Measurements from ENCODE around the gene NUBPL.

Gene NUBPL

DNA sequence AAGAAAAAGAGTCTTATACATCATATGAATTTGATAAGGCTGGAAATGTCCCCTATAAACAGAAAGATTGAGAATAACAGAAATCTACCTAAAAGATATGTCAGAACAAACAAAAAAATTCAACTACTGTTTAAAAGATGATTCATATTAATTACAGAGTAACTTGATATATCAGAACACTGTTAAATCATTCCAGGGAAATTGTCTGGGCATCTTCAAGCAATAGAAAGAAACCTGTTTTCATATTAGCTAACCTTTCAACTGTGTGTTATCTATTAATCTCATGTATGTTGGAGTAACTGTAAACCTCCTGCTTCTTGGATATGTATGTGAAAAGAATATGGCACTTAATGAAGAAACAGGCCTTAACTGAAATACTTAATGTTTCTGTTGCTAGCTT is 96.7 kb downstream of the NUBPL start:
- TF ChIP-seq, protein P1, sequence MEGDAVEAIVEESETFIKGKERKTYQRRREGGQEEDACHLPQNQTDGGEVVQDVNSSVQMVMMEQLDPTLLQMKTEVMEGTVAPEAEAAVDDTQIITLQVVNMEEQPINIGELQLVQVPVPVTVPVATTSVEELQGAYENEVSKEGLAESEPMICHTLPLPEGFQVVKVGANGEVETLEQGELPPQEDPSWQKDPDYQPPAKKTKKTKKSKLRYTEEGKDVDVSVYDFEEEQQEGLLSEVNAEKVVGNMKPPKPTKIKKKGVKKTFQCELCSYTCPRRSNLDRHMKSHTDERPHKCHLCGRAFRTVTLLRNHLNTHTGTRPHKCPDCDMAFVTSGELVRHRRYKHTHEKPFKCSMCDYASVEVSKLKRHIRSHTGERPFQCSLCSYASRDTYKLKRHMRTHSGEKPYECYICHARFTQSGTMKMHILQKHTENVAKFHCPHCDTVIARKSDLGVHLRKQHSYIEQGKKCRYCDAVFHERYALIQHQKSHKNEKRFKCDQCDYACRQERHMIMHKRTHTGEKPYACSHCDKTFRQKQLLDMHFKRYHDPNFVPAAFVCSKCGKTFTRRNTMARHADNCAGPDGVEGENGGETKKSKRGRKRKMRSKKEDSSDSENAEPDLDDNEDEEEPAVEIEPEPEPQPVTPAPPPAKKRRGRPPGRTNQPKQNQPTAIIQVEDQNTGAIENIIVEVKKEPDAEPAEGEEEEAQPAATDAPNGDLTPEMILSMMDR (IDR thresholded peaks at IDR 0.05; ENCODE audit: borderline replicate concordance, control extremely low read depth, extremely low read depth, insufficient read depth, missing control alignments) = no peak
- in situ Hi-C loops (cut with MboI; ENCODE audit: low sequenced_read_pairs, unreplicated experiment) = no loop called here
- no peak for DNase-seq (ENCODE audit: low spot score)

DNA sequence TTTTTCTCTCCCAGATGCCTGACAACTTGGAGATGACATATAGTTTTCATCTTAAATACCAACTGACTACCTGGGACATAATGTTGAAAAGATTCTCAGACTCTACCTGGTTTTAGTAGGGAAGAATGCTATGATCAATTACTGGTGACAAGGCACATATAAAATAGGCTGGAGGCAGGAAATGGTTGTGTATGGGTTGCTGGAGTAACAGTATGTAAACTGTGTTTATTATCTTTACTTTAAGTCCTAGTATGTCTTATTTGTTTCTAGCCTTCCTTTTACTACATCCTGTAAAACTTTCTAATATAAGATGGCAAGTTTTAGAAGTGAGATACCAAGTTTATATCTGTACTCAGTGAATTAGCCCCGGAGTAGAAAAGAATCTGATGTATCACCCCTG is 98.1 kb downstream of the NUBPL start:
- in situ Hi-C loops (cut with MboI; ENCODE audit: low sequenced_read_pairs, unreplicated experiment) = no loop called here
- no peak for DNase-seq (ENCODE audit: low spot score)
- TF ChIP-seq, protein P1 (IDR thresholded peaks at IDR 0.05; ENCODE audit: borderline replicate concordance, control extremely low read depth, extremely low read depth, insufficient read depth, missing control alignments) = no peak

DNA sequence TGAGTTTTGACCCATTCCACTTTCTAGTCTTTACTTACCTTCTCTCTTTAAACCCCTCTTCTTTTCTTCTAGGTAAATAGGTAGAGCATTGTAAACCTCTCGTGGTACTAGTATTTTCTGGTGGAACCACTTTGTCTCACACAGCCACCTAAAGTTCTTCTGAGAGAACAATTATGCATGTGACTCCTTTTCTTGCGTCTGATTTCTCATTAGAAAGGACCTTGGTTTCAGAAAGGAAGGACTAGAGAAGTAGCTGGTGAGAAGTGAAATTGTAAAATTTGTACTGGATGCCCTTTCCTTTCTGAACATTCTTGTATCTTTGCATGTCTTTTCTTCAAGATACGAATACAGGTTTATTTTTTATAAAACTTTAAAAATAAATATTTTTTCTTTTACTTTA is 99.0 kb downstream of the NUBPL start:
- in situ Hi-C loops (cut with MboI; ENCODE audit: low sequenced_read_pairs, unreplicated experiment) = no loop called here
- TF ChIP-seq, protein P1 (IDR thresholded peaks at IDR 0.05; ENCODE audit: borderline replicate concordance, control extremely low read depth, extremely low read depth, insufficient read depth, missing control alignments) = no peak
- no peak for DNase-seq (ENCODE audit: low spot score)

DNA sequence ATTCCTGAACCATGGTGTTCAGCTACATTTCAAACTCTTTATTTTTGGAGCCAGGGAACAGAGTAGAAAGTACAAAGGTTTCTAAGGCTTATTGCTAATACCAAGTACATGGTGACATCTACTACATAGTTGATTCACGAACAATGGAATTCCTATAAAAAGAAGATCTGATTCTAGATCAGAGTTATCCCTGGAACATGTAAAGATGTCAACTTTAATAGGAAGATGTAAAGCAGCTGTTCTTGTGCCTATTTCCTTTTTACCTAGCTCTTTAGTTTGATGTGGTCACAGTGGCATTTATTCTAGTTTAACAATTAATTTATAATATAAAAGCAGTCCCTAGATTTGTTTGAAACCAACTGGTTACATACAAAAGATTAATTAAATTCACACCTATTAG is 99.5 kb downstream of the NUBPL start:
- DNase-seq (ENCODE audit: low spot score) = no peak
- TF ChIP-seq, protein P1 (IDR thresholded peaks at IDR 0.05; ENCODE audit: borderline replicate concordance, control extremely low read depth, extremely low read depth, insufficient read depth, missing control alignments) = no peak
- in situ Hi-C loops (cut with MboI; ENCODE audit: low sequenced_read_pairs, unreplicated experiment) = no loop called here

DNA sequence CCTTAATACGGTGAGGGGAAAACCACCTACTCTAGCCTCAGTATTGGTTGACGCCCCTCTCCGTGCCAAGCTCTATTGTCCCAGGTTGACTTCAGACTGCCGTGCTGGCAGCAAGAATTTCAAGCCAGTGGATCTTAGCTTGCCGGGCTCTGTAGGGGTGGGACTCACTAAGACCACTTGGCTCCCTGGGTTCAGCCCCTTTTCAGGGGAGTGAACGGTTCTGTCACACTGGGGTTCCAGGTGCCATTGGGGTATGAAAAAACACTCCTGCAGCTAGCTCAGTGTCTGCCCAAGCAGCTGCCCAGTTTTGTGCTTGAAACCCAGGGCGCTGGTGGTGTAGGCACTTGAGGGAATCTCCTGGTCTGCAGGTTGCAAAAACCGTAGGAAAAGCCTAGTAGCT is 107.1 kb downstream of the NUBPL start:
- TF ChIP-seq, protein P1 (IDR thresholded peaks at IDR 0.05; ENCODE audit: borderline replicate concordance, control extremely low read depth, extremely low read depth, insufficient read depth, missing control alignments) = no peak
- DNase-seq (ENCODE audit: low spot score) = no peak
- in situ Hi-C loops (cut with MboI; ENCODE audit: low sequenced_read_pairs, unreplicated experiment) = no loop called here

DNA sequence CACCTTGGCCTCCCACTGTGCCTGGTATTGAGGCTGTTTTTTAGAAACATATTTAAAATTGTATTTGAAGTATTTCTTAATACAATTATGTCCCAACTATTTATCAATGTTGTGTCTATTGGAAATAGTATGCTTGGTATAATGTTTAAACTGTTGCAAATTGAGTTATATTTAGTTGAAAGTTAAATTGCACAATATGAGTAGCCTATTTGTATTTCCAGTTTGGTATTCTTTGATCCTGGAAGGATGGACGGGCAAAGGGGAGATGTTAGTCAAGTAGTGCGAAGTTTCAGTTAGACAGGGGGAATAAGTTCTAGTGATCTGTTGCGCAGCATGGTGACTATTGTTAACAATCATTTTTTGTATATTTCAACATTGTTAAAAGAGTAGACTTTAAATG is 111.5 kb downstream of the NUBPL start:
- in situ Hi-C loops (cut with MboI; ENCODE audit: low sequenced_read_pairs, unreplicated experiment) = no loop called here
- TF ChIP-seq, protein P1 (IDR thresholded peaks at IDR 0.05; ENCODE audit: borderline replicate concordance, control extremely low read depth, extremely low read depth, insufficient read depth, missing control alignments) = no peak
- no peak for DNase-seq (ENCODE audit: low spot score)

DNA sequence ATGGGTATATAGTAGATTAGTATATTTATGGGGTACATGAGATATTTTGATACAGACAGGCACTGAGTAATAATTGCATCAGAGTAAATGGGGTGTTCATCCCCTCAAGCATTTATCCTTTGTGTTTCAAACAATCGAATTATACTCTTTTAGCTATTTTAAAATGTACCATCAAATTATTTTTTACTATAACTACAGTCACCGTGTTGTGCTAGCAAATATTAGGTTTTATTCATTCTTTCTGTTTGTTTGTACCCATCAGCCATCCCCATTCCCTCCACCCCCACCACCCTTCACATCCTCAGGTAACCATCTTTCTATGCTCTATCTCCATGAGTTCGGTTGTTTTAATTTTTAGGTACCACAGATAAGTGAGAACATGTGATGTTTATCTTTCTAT is 115.8 kb downstream of the NUBPL start:
- DNase-seq (ENCODE audit: low spot score) = no peak
- in situ Hi-C loops (cut with MboI; ENCODE audit: low sequenced_read_pairs, unreplicated experiment) = no loop called here
- TF ChIP-seq, protein P1 (IDR thresholded peaks at IDR 0.05; ENCODE audit: borderline replicate concordance, control extremely low read depth, extremely low read depth, insufficient read depth, missing control alignments) = no peak
